NB4 (cell line): ENCODE measurements around the gene PLA2G4E.

ENCODE experiments used
- DNase-seq: peaks from one replicate; pipeline ENCODE4 v3.0.0; 2010; ENCODE audit warnings: low read depth
- H3K4me3 ChIP-seq: one replicate; pipeline ENCODE4 v1.5.1; 2011; ENCODE audit warnings: mild to moderate bottlenecking, low read depth, low read length, moderate library complexity
- MYC ChIP-seq: IDR thresholded peaks from 2 replicates; pipeline ENCODE4 v1.6.1; 2011; ENCODE audit warnings: low read depth, low read length
- POLR2A ChIP-seq: IDR thresholded peaks from 2 replicates; pipeline ENCODE4 v1.6.1; 2011; ENCODE audit warnings: mild to moderate bottlenecking; ENCODE audit not compliant: insufficient read length; ENCODE audit errors: extremely low read depth
- TF ChIP-seq, protein P1 (sequence below): IDR thresholded peaks from one replicate; pipeline ENCODE4 v1.5.1; 2012; ENCODE audit warnings: low read depth, low read length
- TF ChIP-seq, protein P2 (sequence below): IDR thresholded peaks from 2 replicates; pipeline ENCODE4 v1.6.1; 2011; ENCODE audit warnings: low read depth, low read length

Gene PLA2G4E

DNA sequence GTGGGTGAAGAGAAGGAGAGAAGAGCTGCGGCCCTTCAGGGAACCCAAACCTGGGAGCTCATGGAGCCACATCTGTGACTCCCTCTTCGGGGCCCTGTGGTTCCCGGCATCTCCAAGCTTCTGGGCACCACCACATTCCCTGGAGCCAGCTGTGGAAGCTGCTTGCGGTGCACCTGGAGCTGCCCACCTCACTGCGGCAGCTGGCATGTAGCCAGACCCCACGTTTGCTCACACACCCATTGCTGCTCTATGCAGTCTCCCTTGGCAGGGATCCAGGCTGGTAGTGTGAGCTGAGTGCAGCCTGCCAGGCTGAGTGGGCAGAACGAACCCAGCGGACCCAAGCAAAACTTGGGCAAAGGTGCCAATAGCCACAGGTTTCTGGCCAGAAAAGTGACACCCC lies 16.8 kb upstream of the PLA2G4E start:
- no peak overlapping the region for H3K4me3 ChIP-seq
- TF ChIP-seq, protein P1, sequence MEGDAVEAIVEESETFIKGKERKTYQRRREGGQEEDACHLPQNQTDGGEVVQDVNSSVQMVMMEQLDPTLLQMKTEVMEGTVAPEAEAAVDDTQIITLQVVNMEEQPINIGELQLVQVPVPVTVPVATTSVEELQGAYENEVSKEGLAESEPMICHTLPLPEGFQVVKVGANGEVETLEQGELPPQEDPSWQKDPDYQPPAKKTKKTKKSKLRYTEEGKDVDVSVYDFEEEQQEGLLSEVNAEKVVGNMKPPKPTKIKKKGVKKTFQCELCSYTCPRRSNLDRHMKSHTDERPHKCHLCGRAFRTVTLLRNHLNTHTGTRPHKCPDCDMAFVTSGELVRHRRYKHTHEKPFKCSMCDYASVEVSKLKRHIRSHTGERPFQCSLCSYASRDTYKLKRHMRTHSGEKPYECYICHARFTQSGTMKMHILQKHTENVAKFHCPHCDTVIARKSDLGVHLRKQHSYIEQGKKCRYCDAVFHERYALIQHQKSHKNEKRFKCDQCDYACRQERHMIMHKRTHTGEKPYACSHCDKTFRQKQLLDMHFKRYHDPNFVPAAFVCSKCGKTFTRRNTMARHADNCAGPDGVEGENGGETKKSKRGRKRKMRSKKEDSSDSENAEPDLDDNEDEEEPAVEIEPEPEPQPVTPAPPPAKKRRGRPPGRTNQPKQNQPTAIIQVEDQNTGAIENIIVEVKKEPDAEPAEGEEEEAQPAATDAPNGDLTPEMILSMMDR, result no peak
- TF ChIP-seq, protein P2, sequence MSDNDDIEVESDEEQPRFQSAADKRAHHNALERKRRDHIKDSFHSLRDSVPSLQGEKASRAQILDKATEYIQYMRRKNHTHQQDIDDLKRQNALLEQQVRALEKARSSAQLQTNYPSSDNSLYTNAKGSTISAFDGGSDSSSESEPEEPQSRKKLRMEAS, result no peak
- TF ChIP-seq MYC, result no peak
- TF ChIP-seq POLR2A, result no peak
- no peak for DNase-seq

DNA sequence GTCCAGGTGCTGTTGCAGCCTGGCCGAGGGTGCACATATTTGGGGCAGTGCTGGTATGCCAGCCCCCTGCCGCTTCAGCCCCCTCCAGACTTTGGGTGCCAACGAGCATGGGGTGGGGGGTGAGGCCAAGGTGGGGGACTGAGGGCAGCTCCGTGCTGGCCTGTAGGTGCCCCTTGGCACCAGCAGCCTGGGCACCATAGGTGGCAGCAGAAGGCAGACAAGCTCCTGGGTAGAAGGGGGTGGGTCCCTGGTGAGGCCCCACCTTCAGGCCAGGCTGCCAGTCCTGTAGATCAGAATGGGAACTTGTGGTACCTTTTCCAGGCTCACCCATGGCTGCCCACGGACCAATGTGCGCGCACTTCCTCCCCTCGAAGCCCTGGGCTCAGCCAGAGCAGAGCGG lies 16.1 kb upstream of the PLA2G4E start:
- TF ChIP-seq POLR2A (no peak), MYC (no peak)
- TF ChIP-seq, protein P1, result no peak
- TF ChIP-seq, protein P2, result no peak
- no peak for DNase-seq

DNA sequence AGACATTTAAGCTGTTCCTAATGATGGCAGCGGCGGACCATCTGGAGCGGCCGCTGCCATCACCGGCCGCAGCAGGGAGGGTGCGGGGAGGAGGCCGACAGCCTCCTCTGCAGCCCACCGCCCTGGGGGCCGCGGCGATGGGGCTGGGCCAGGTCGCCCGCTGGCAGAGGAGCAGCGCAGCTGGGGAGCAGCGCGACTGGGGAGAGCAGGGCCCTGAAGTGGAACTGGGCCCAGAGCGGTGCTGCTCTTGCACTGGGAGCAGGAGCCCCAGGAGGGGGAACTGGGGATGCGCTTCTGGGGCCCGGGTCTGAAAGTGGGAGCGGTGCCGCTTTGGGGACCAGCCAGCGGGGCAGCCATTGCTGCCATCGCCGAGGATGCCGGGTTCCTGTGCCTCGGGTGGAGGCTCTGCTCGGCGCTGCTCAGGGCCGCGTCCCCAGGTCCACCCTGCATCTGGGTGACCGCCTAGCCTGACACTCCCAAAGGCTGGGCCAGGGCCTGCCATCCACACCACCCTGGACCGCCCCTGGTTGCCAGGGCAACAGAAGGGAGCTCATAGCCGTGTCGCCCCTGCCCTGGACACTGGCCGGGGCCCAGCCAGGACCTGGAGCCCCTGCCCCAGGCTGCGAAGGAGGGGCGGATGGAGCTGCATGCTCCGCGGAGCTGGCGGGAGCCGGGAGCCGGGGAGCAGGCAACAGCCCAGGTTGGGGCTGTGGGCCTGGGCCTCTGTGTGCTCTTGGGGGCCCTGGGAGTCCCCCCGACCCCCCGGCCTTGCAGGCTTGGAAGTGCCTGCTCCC lies 15.5 kb upstream of the PLA2G4E start:
- DNase-seq, result no peak
- TF ChIP-seq MYC (no peak), POLR2A (no peak)
- TF ChIP-seq, protein P1, result no peak
- TF ChIP-seq, protein P2, result no peak
- no peak overlapping the region for H3K4me3 ChIP-seq

More for the DNA sequence above, 16.1 kb upstream of the PLA2G4E start:
- H3K4me3 ChIP-seq, result no peak overlapping the region

DNA sequence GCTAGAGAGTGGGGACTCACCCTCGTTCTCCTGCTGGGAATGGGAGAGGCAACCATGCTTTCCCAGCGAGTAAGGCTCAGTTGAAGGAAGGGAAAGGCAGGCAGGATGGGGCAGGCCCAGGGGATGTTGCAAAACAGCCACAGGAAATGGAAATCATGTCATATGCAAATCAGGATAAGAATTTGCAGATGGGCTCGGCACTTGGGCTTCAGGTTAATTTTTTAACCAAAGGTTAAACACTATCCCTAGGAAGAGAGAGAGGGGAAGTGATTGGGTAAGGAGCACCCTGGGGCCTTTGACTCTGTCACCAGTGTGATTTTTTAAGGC lies 14.6 kb upstream of the PLA2G4E start:
- no peak overlapping the region for H3K4me3 ChIP-seq
- DNase-seq, result peak; percentile 52
- TF ChIP-seq POLR2A (no peak), MYC (no peak)
- TF ChIP-seq, protein P1, result no peak

DNA sequence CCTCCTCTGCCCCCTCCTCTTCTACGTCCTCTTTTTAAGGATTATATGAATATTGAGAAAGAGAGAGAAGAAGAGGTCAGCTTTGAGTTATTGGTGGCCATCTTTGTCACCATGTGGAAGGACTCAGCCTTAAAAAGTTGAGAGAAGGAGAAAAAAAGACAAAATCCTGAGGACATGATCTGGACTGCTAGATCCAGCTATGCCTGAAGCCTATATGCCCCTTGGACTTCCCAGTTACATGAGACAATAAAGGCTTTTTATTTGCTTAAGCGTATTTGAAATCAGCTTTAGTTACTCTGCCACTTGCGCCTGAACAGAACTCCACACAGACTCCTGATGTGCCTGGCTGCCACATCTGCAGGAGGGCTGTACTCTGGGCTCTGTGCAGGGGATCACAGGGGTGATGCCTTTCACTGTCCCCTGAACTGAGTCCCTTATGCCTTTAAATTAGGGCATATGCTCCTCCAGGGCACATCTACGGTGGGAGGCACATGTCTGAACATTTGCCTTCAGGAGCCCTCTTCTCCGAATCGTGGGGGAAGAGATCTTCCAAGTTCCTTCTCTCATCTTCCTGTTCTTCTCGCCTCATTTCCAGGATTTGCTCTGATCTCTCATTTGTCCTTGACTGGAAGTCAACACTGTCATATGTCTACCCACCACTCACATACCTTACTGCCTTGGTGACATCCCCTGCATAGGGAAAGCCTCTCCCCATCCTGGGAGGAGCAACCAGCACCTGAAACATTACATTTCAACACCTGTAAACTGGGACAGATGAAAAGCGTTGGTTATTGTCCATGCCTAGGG lies 14.0 kb upstream of the PLA2G4E start:
- TF ChIP-seq, protein P2, result no peak
- TF ChIP-seq MYC (no peak), POLR2A (no peak)
- no peak for DNase-seq
- no peak overlapping the region for H3K4me3 ChIP-seq

DNA sequence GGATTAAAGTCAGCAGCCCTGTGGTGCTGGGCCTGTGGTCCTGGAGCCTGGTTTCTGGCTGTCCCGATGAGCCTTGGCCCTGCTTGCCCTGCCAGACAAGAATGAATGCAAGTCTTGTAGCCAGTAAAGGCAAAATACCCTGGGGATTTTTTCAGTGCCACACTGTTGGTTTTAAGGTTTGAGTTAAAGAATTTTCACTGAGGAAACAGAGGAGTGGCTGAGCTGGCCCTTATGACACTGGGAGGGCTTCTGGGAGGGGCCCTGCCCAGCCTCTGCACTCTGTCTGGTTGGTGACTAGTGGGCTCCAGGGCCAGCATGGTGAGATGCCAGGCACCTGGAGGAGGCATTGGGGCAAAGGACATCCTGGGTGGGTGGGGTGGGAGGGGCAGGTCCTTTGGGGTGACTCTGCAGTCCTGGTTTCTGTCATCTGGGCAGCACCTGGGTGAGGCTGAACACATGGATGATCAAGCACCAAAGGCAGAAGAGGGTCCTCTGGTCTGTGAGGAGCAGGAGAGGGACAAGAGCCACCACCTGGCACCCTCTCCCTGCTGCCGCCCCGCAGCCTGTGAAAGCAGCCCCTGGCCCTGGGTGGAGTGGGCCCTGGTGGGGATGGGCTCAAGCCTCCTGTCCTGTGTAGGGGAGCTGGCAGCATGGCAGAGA lies 12.5 kb upstream of the PLA2G4E start:
- H3K4me3 ChIP-seq, result no peak overlapping the region
- no peak for DNase-seq
- TF ChIP-seq, protein P2, result no peak
- TF ChIP-seq, protein P1, result no peak
